Activated CD8-positive, alpha-beta T cell treated with anti-CD3 and anti-CD28 coated beads for 36 hours (primary cell): ENCODE results near the gene RAD51B. TPM values are rescaled to one million over a fixed set of nuclear protein-coding genes. Genes with fewer than 3 reads are reported as not detected.

Source experiments
- ATAC-seq: fragments of 200-7000 bp; cut with Tn5 transposase; one replicate; pipeline ENCODE4 v1.10.0; 2021; ENCODE audit warnings: mild to moderate bottlenecking, moderate library complexity
- CTCF ChIA-PET: fragments of 350-600 bp; sonication (Branson Sonifier 250); formaldehyde crosslinking; loops from one replicate; lab custom pipeline; 2021; ENCODE audit warnings: antibody characterized with exemption; lab: Charles Lee
- POLR2A ChIA-PET: fragments of 350-600 bp; sonication (Branson Sonifier 250); formaldehyde crosslinking; loops from one replicate; lab custom pipeline; 2021; ENCODE audit warnings: antibody characterized with exemption; lab: Charles Lee
- DNase-seq: peaks from one replicate; pipeline ENCODE4 v3.0.0-alpha.2; 2020
- H3K27ac Mint-ChIP-seq: one replicate; pipeline ENCODE4 v1.8.0; 2021; ENCODE audit warnings: mild to moderate bottlenecking, mixed read lengths
- H3K27me3 Mint-ChIP-seq: one replicate; pipeline ENCODE4 v1.8.0; 2021; ENCODE audit warnings: mixed read lengths
- H3K36me3 Mint-ChIP-seq: one replicate; pipeline ENCODE4 v1.8.0; 2021; ENCODE audit warnings: low read depth, mixed read lengths
- H3K4me1 Mint-ChIP-seq: one replicate; pipeline ENCODE4 v1.8.0; 2021; ENCODE audit warnings: low read depth, mixed read lengths
- H3K4me3 Mint-ChIP-seq: one replicate; pipeline ENCODE4 v1.8.0; 2021; ENCODE audit warnings: mild to moderate bottlenecking, moderate library complexity, mixed read lengths
- H3K9me3 Mint-ChIP-seq: one replicate; pipeline ENCODE4 v1.8.0; 2021; ENCODE audit warnings: mixed read lengths
- intact Hi-C: fragments of 100-400 bp; cut with micrococcal nuclease; formaldehyde crosslinking; loops from one replicate; pipeline ENCODE4 v1.10.0; 2022
- total RNA-seq, 2 experiments: library from RNA; stranded (reverse); gene quantifications; one replicate each; pipeline ENCODE4 v1.2.3, GENCODE V29; 2021
- TF ChIP-seq, protein P1 (sequence below): fragments of 200-600 bp; IDR thresholded peaks from one replicate; pipeline ENCODE4 v1.8.0; 2022; ENCODE audit warnings: antibody characterized with exemption, mild to moderate bottlenecking

RAD51B gene
- total RNA-seq, 2 experiments from 2014 or later, result 38.2 to 40.6 TPM

DNA sequence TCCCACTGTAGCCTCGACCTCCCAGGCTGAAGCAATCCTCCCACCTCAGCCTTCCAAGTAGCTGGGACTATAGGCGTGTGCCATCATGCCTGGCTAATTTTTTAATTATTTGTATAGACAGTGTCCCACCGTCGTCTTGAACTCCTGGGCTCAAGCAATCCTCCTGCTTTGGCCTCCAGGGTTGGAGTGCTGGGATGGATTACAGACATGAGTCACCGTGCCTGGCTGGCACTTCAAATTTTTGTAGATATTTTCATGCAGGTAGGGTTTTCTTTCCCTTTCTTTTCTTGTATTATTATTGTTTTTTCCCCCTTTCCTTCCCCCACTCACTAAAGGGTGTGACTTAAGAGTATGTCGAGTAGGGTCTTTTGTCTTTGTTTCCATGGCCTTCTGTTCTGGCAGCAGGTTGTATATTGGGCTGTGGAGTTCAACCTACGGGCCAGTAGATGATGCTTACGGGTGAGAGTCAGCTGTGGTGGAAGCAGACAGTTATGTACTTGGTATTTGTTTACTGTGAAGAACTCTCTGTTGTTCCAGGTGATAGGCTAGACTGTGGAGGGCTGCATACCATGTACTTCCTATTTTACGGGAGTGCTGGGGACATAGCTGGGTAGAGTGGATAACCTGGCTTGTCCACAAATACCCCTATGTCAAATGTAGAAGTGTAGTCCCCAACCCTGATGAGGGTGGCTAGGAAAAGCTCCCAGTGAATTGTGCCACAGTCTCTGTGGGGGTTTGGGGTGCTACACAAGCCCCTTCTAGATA, 30.7 kb downstream of the RAD51B start:
- peaks cover 7% of the 10 kb centered on the region for H3K9me3 Mint-ChIP-seq
- POLR2A ChIA-PET, result no interaction called here

DNA sequence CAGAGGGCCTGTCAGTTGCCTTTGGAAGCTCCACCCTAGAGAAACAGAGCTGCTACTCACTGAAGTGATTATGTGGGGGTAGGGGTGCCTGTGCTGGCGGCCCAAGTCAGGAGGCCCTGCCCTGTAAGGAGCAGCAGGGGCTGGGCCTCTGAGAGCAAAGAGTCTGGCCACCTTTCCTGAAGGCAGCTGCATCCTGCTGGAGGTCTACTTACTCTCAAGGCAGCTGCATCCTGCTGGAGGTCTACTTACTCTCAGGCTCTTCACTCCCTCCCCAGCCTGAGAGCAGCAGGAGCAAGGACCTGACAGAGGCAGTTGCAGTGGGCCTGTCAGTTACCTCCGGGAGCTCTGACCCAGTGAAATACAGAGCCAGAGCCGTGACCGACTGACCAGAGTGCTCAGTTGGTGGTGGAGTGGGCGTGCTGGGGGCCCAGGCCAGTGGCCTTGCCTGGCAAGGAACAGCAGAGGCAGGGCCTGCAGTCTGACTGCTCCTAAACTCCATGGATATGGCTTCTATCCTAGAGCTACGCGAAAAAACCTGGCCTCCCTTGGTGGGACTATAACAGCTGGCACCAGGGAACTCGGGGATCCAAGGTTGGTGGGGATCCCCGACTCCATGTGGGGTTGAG, 32.3 kb downstream of the RAD51B start:
- CTCF ChIA-PET, result interaction anchor here (1.4 kb wide), 1 partner anchor 15 kb away, joined by 3 read pairs; no protein-coding TSS in a partner anchor

More for the DNA sequence above, 30.7 kb downstream of the RAD51B start:
- Mint-ChIP-seq H3K4me3 (no peak overlapping the region), H3K27me3 (no peaks in the 10 kb centered on the region), H3K36me3 (peaks cover 27% of the 10 kb centered on the region), H3K4me1 (no peaks in the 10 kb centered on the region), H3K27ac (no peak overlapping the region)
- DNase-seq (no peak), ATAC-seq (no peak)
- intact Hi-C loops, result no loop called here
- CTCF ChIA-PET, result no interaction called here
- TF ChIP-seq, protein P1, sequence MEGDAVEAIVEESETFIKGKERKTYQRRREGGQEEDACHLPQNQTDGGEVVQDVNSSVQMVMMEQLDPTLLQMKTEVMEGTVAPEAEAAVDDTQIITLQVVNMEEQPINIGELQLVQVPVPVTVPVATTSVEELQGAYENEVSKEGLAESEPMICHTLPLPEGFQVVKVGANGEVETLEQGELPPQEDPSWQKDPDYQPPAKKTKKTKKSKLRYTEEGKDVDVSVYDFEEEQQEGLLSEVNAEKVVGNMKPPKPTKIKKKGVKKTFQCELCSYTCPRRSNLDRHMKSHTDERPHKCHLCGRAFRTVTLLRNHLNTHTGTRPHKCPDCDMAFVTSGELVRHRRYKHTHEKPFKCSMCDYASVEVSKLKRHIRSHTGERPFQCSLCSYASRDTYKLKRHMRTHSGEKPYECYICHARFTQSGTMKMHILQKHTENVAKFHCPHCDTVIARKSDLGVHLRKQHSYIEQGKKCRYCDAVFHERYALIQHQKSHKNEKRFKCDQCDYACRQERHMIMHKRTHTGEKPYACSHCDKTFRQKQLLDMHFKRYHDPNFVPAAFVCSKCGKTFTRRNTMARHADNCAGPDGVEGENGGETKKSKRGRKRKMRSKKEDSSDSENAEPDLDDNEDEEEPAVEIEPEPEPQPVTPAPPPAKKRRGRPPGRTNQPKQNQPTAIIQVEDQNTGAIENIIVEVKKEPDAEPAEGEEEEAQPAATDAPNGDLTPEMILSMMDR, result no peak

DNA sequence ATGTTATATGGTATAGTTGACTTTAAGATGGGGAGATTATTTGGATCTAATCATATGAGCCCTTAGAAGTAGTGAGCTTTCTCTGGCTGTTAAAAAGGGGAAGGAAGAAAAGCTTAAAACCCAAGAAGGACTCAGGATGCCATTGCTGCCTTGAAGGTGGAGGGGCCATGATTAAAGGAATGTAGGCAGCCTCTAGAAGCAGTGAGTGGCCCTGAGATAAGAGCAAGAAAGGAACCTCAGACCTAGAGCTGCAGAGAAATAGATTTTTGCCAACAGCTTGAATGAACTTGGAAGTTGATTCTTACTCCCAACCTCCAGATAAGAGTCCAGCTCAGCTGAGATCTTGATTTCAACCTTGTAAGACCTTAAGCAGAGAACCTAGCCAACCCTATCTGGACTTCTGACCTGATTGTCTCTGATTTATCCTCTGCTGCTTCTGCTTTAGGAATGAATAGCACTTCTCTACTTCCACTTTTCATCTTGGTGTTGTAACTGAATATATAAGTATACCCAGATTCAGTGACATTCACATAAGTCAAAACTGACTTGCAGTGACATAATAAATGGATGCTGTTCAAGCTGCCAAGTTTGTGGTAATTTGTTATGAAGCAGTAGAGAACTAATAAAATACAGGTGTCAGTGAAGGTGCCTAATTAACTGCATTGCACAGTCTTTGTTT, 33.5 kb downstream of the RAD51B start:
- intact Hi-C loops, result no loop called here
- Mint-ChIP-seq H3K4me3 (no peak overlapping the region), H3K9me3 (peaks cover 4% of the 10 kb centered on the region), H3K27ac (no peak overlapping the region), H3K4me1 (peaks cover 3% of the 10 kb centered on the region), H3K27me3 (no peaks in the 10 kb centered on the region), H3K36me3 (peaks cover 12% of the 10 kb centered on the region)
- no peak for ATAC-seq
- CTCF ChIA-PET, result interaction anchor here (1.4 kb wide), 1 partner anchor 16 kb away, joined by 3 read pairs; no protein-coding TSS in a partner anchor
- TF ChIP-seq, protein P1, result no peak
- no peak for DNase-seq
- POLR2A ChIA-PET, result no interaction called here

More for the DNA sequence above, 32.3 kb downstream of the RAD51B start:
- H3K4me1 Mint-ChIP-seq, result peaks cover 3% of the 10 kb centered on the region
- peaks cover 20% of the 10 kb centered on the region for H3K36me3 Mint-ChIP-seq
- H3K27ac Mint-ChIP-seq, result no peak overlapping the region
- TF ChIP-seq, protein P1, result no peak
- peaks cover 7% of the 10 kb centered on the region for H3K9me3 Mint-ChIP-seq
- intact Hi-C loops, result no loop called here
- H3K27me3 Mint-ChIP-seq, result no peaks in the 10 kb centered on the region
- no peak overlapping the region for H3K4me3 Mint-ChIP-seq
- DNase-seq, result no peak
- POLR2A ChIA-PET, result no interaction called here
- ATAC-seq, result no peak

DNA sequence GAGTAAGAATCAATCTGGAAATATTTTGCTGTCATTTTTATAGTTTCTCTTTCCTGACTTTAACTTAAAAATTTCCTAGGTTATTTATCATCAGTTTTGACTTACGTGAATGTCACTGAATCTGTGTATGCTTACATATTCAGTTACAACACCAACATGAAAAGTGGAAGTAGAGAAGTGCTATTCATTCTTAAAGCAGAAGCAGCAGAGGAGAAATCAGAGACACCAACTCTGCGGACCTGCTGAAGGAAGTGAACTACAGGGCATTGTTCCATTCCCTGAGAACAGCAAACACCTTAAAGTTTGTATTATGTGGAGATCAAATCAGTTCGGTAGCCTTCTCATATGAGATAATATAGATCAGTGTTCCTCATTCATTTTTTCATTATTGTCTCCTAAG, 34.1 kb downstream of the RAD51B start:
- Mint-ChIP-seq H3K4me1 (peaks cover 6% of the 10 kb centered on the region), H3K9me3 (no peaks in the 10 kb centered on the region), H3K27me3 (no peaks in the 10 kb centered on the region), H3K27ac (no peak overlapping the region), H3K4me3 (no peak overlapping the region), H3K36me3 (peaks cover 8% of the 10 kb centered on the region)
- TF ChIP-seq, protein P1, result no peak
- POLR2A ChIA-PET, result no interaction called here
- CTCF ChIA-PET, result no interaction called here
- ATAC-seq, result no peak
- DNase-seq, result no peak
- intact Hi-C loops, result no loop called here
